A549 (cell line): ENCODE measurements around the gene FAM120B. TPM values are rescaled to one million over a fixed set of nuclear protein-coding genes. Genes with fewer than 3 reads are reported as not detected.

Experiments used
- ATAC-seq, 2 experiments: fragments of 200-7000 bp in 1 of 2; fragments of >200 bp in 1 of 2; cut with Nextera tagmentation in 1 of 2; cut with Tn5 transposase in 1 of 2; 3 replicates each; pipeline versions ENCODE4 v1.8.0 to v1.9.1; 2018 to 2020; ENCODE audit warnings: mild to moderate bottlenecking in 1 of 2, moderate library complexity in 1 of 2
- CTCF ChIA-PET: fragments of 300-600 bp; sonication (Branson Sonifier 250); formaldehyde crosslinking; extraction: SDS; loops from one replicate; lab custom pipeline; 2021; ENCODE audit warnings: antibody characterized with exemption, inconsistent platforms; lab: Yijun Ruan, JAX
- POLR2A ChIA-PET: fragments of 350-600 bp; formaldehyde crosslinking; extraction: SDS; loops from one replicate; lab custom pipeline; 2021; ENCODE audit warnings: antibody characterized with exemption, inconsistent platforms; lab: Yijun Ruan, JAX
- DNase-seq, 2 experiments: peaks; one replicate each; pipeline versions ENCODE4 v3.0.0 to v3.0.0-alpha.2; 2011 to 2016; ENCODE audit warnings: low read depth in 1 of 2, low spot score in 1 of 2
- FAIRE-seq: peaks from 2 replicates; lab custom pipeline; 2011; peaks lifted over from hg19 to GRCh38; lab: Jason Lieb, UNC
- H3K27ac ChIP-seq, 2 experiments: fragments of >200 bp; sonication (Bioruptor Twin); formaldehyde crosslinking; 3 replicates each; pipeline ENCODE4 v1.5.1; 2016 to 2017
- H3K4me1 ChIP-seq: fragments of >200 bp; sonication (Bioruptor Twin); formaldehyde crosslinking; 3 replicates; pipeline ENCODE4 v1.6.1; 2016
- H3K4me2 ChIP-seq: fragments of >200 bp; sonication (Bioruptor Twin); formaldehyde crosslinking; 3 replicates; pipeline ENCODE4 v1.6.1; 2016
- H3K4me3 ChIP-seq: fragments of >200 bp; sonication (Bioruptor Twin); formaldehyde crosslinking; 3 replicates; pipeline ENCODE4 v1.5.1; 2016
- H3K9me3 ChIP-seq: fragments of >200 bp; sonication (Bioruptor Twin); formaldehyde crosslinking; 3 replicates; pipeline ENCODE4 v1.6.1; 2016
- BCL3 ChIP-seq: fragments of >200 bp; sonication (Bioruptor Twin); formaldehyde crosslinking; IDR thresholded peaks from 3 replicates; pipeline ENCODE4 v1.6.1; 2016
- BHLHE40 ChIP-seq: IDR thresholded peaks from 2 replicates; pipeline ENCODE4 v1.6.1; 2012; ENCODE audit warnings: low read depth, low read length, inconsistent platforms
- CHD2 ChIP-seq: fragments of 150-350 bp; IDR thresholded peaks from 2 replicates; pipeline ENCODE4 v1.6.1; 2014; ENCODE audit warnings: low read length; ENCODE audit not compliant: partially characterized antibody
- CHD4 ChIP-seq: fragments of 200-600 bp; sonication (generic); IDR thresholded peaks from 2 replicates; pipeline ENCODE4 v1.6.1; 2016; ENCODE audit warnings: antibody characterized with exemption, mild to moderate bottlenecking, borderline replicate concordance
- EP300 ChIP-seq, 2 experiments: fragments of >200 bp; sonication (Bioruptor Twin); formaldehyde crosslinking; IDR thresholded peaks; 2 replicates in 1 of 2; 3 replicates in 1 of 2; pipeline ENCODE4 v1.6.1; 2016 to 2017
- GATA3 ChIP-seq: IDR thresholded peaks from 2 replicates; pipeline ENCODE4 v1.6.1; 2012; ENCODE audit warnings: borderline replicate concordance
- HDAC2 ChIP-seq: fragments of 200-600 bp; sonication (generic); IDR thresholded peaks from 2 replicates; pipeline ENCODE4 v1.6.1; 2016
- HMGXB4 ChIP-seq: fragments of 250-450 bp; sonication (Bioruptor Pico); IDR thresholded peaks from 2 replicates; pipeline ENCODE4 v1.5.0; 2021; ENCODE audit warnings: mild to moderate bottlenecking, moderate library complexity, borderline replicate concordance
- HOXB13 ChIP-seq: fragments of 250-450 bp; sonication (Bioruptor Pico); IDR thresholded peaks from 2 replicates; pipeline ENCODE4 v1.5.0; 2020; ENCODE audit warnings: low read depth, mild to moderate bottlenecking, moderate library complexity
- JUNB ChIP-seq: fragments of >200 bp; sonication (Bioruptor Twin); formaldehyde crosslinking; IDR thresholded peaks from 2 replicates; pipeline ENCODE4 v1.6.1; 2016
- KDM1A ChIP-seq: fragments of 200-600 bp; sonication (generic); IDR thresholded peaks from 2 replicates; pipeline ENCODE4 v1.6.1; 2016; ENCODE audit warnings: low read depth, mild to moderate bottlenecking
- MAX ChIP-seq: IDR thresholded peaks from 2 replicates; pipeline ENCODE4 v1.6.1; 2012
- NFE2L2 ChIP-seq: fragments of 150-350 bp; conservative IDR thresholded peaks from 2 replicates; pipeline ENCODE4 v1.6.1; 2014; ENCODE audit warnings: low read length
- NR3C1 ChIP-seq: fragments of >200 bp; sonication (Bioruptor Twin); formaldehyde crosslinking; IDR thresholded peaks from 3 replicates; pipeline ENCODE4 v1.6.1; 2017
- PHF8 ChIP-seq: fragments of 200-600 bp; sonication (generic); IDR thresholded peaks from 2 replicates; pipeline ENCODE4 v1.6.1; 2016; ENCODE audit warnings: low read depth, mild to moderate bottlenecking, antibody characterized with exemption, moderate library complexity, borderline replicate concordance
- POLR2A ChIP-seq: IDR thresholded peaks from 2 replicates; pipeline ENCODE4 v1.6.1; 2012; ENCODE audit warnings: mild to moderate bottlenecking, low read length
- RARB ChIP-seq: fragments of 250-450 bp; sonication (Bioruptor Pico); IDR thresholded peaks from 2 replicates; pipeline ENCODE4 v1.8.0; 2021; ENCODE audit warnings: mild to moderate bottlenecking, moderate library complexity
- RCOR1 ChIP-seq: fragments of 150-350 bp; IDR thresholded peaks from 2 replicates; pipeline ENCODE4 v1.6.1; 2014; ENCODE audit warnings: antibody characterized with exemption, low read length, low read depth
- RFX5 ChIP-seq: fragments of 450-650 bp; IDR thresholded peaks from 2 replicates; pipeline ENCODE4 v1.7.1; 2014; ENCODE audit warnings: antibody characterized with exemption, mild to moderate bottlenecking, moderate library complexity
- RNF2 ChIP-seq: fragments of 200-600 bp; sonication (generic); IDR thresholded peaks from 2 replicates; pipeline ENCODE4 v1.6.1; 2016; ENCODE audit warnings: low read depth, mild to moderate bottlenecking, antibody characterized with exemption, moderate library complexity, borderline replicate concordance
- ZSCAN20 ChIP-seq: fragments of 250-450 bp; sonication (Bioruptor Pico); IDR thresholded peaks from 2 replicates; pipeline ENCODE4 v1.8.0; 2022; ENCODE audit warnings: mild to moderate bottlenecking, moderate library complexity
- WGBS: methylation state at CpG from one replicate; pipeline ENCODE4 v1.1.6; 2017; ENCODE audit errors: missing lambda C conversion rate; 5-methylcytosine and 5-hydroxymethylcytosine counted together
- polyA plus RNA-seq, 4 experiments: library from polyadenylated mRNA; depleted of rRNA in 3 of 4; stranded (reverse); fragments of >200 nt; fragmentation: RNase III in 1 of 4; extraction: RNeasy Plus Mini Kit Qiagen cat#74134 plus additional on column Dnase treatment in 1 of 4; gene quantifications; 2 replicates in 3 of 4; 3 replicates in 1 of 4; pipeline ENCODE4 v1.2.3, GENCODE V29; 2011 to 2017
- TF ChIP-seq, protein P1 (sequence below): fragments of 250-450 bp; sonication (Bioruptor Pico); IDR thresholded peaks from 2 replicates; pipeline ENCODE4 v1.5.0; 2020; ENCODE audit warnings: low read depth, mild to moderate bottlenecking, moderate library complexity
- TF ChIP-seq, protein P2 (sequence below): IDR thresholded peaks from 2 replicates; pipeline ENCODE4 v1.6.1; 2012
- TF ChIP-seq, protein P3 (sequence below): fragments of >200 bp; sonication (Bioruptor Twin); formaldehyde crosslinking; IDR thresholded peaks from 3 replicates; pipeline ENCODE4 v1.5.1; 2016

FAM120B gene
- polyA plus RNA-seq, 2 of the 4 experiments (the other 2 are of a cell fraction): 7.0 to 7.7 TPM

GRCh38 chr6:170454512-170455285, 148.1 kb downstream of the FAM120B start:
- WGBS: 67% methylated on average over 13 of the region's 18 CpGs
- Histone ChIP-seq H3K4me2 (no peak overlapping the region), H3K4me3 (no peak overlapping the region), H3K9me3 (no peaks in the 10 kb centered on the region), H3K27ac (no peak overlapping the region), H3K4me1 (no peaks in the 10 kb centered on the region)
- ATAC-seq (no peak; a peak in 1 of 6 replicates), FAIRE-seq (no peak), DNase-seq (no peak)
- ChIA-PET POLR2A (no interaction called here), CTCF (no interaction called here)
- TF ChIP-seq, protein P1, sequence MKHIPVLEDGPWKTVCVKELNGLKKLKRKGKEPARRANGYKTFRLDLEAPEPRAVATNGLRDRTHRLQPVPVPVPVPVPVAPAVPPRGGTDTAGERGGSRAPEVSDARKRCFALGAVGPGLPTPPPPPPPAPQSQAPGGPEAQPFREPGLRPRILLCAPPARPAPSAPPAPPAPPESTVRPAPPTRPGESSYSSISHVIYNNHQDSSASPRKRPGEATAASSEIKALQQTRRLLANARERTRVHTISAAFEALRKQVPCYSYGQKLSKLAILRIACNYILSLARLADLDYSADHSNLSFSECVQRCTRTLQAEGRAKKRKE: no peak
- TF ChIP-seq RFX5 (no peak), NR3C1 (no peak), RCOR1 (no peak), CHD2 (no peak), RARB (CRISPR knock-in tag) (no peak), HOXB13 (no peak), KDM1A (no peak), HMGXB4 (CRISPR knock-in tag) (no peak), BHLHE40 (no peak), BCL3 (no peak), POLR2A (no peak)

DNA sequence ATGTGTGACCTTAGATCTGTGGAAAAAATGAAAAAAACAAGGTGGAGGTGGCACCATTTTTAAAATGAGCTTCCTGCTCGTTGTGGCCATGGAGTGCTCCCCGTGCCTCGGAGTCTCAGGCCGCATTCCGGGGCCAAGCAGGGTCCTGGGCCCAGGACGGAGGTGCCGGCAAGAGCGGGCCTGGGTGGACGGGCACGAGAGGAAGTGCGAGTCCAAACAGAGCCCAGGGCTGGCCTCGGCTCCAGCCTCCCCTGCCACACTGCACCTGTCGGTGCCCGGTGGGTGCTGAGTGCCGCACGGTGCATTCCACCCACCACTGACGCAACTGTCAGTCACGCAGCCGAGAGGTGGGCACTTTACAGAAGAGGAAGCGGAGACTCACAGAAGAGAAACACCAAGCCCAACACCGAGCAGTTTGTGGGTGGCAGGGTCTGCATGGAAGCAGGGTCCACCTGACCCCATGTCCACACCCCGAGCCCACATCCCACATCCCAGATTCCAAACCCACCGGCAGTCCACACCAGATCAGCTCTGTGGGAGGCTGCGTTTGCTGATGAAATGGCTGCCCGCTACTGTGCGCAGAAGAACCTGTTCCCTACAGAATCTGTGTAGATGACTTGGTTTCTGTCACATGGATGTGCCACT, 148.9 kb downstream of the FAM120B start:
- ATAC-seq (no peak), DNase-seq (no peak), FAIRE-seq (no peak)
- H3K4me1 ChIP-seq: no peaks in the 10 kb centered on the region
- no peak overlapping the region for H3K27ac ChIP-seq
- H3K9me3 ChIP-seq: no peaks in the 10 kb centered on the region
- WGBS: 71% methylated on average over 12 of the region's 26 CpGs
- no peak for TF ChIP-seq PHF8
- TF ChIP-seq, protein P2, sequence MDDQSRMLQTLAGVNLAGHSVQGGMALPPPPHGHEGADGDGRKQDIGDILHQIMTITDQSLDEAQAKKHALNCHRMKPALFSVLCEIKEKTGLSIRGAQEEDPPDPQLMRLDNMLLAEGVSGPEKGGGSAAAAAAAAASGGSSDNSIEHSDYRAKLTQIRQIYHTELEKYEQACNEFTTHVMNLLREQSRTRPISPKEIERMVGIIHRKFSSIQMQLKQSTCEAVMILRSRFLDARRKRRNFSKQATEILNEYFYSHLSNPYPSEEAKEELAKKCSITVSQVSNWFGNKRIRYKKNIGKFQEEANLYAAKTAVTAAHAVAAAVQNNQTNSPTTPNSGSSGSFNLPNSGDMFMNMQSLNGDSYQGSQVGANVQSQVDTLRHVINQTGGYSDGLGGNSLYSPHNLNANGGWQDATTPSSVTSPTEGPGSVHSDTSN: no peak
- no peak for TF ChIP-seq RNF2
- no peak for TF ChIP-seq GATA3
- TF ChIP-seq, protein P3, sequence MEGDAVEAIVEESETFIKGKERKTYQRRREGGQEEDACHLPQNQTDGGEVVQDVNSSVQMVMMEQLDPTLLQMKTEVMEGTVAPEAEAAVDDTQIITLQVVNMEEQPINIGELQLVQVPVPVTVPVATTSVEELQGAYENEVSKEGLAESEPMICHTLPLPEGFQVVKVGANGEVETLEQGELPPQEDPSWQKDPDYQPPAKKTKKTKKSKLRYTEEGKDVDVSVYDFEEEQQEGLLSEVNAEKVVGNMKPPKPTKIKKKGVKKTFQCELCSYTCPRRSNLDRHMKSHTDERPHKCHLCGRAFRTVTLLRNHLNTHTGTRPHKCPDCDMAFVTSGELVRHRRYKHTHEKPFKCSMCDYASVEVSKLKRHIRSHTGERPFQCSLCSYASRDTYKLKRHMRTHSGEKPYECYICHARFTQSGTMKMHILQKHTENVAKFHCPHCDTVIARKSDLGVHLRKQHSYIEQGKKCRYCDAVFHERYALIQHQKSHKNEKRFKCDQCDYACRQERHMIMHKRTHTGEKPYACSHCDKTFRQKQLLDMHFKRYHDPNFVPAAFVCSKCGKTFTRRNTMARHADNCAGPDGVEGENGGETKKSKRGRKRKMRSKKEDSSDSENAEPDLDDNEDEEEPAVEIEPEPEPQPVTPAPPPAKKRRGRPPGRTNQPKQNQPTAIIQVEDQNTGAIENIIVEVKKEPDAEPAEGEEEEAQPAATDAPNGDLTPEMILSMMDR: no peak
- TF ChIP-seq HDAC2: no peak
- TF ChIP-seq NFE2L2: no peak
- TF ChIP-seq MAX: no peak
- TF ChIP-seq, protein P1: no peak
- TF ChIP-seq ZSCAN20 (CRISPR knock-in tag): no peak
- no peak for TF ChIP-seq POLR2A
- no peak for TF ChIP-seq CHD4
- TF ChIP-seq JUNB: no peak
- no peak for TF ChIP-seq EP300 (IDR thresholded peaks at IDR 0.05)
- no peak for TF ChIP-seq HMGXB4 (CRISPR knock-in tag)
- ChIA-PET POLR2A (no interaction called here), CTCF (no interaction called here)
- no peak overlapping the region for H3K4me3 ChIP-seq
- H3K4me2 ChIP-seq: no peak overlapping the region
